HUES64 (cell line): Measurements from ENCODE around the gene GLT8D1.
"Not testable (repeated sequence)": the region's sequence is repeated elsewhere in the genome, so short reads cannot be mapped to it uniquely, and the experiment has no call there.

Experiments used
- H3K27ac ChIP-seq: 2 replicates; pipeline ENCODE4 v1.7.0; 2013; ENCODE audit warnings: low read depth, low read length, inconsistent platforms
- H3K27me3 ChIP-seq: 2 replicates; pipeline ENCODE4 v1.6.1; 2013; ENCODE audit warnings: mild to moderate bottlenecking, low read length; ENCODE audit not compliant: insufficient read depth
- H3K36me3 ChIP-seq: 2 replicates; pipeline ENCODE4 v1.6.1; 2013; ENCODE audit warnings: mild to moderate bottlenecking, low read length; ENCODE audit not compliant: insufficient read depth
- H3K4me1 ChIP-seq: 2 replicates; pipeline ENCODE4 v1.6.1; 2013; ENCODE audit warnings: mild to moderate bottlenecking, low read length, moderate library complexity; ENCODE audit not compliant: insufficient read depth
- H3K4me3 ChIP-seq: 2 replicates; pipeline ENCODE4 v1.5.1; 2013; ENCODE audit warnings: mild to moderate bottlenecking, low read length, moderate library complexity
- H3K9ac ChIP-seq: 2 replicates; pipeline ENCODE4 v1.6.1; 2013; ENCODE audit warnings: mild to moderate bottlenecking, low read depth, low read length
- H3K9me3 ChIP-seq: 2 replicates; pipeline ENCODE4 v1.6.1; 2013; ENCODE audit warnings: low read depth, low read length; ENCODE audit not compliant: insufficient read depth
- WGBS: fragments of 150-250, 120-280 bp; methylation state at CpG from one replicate; pipeline ENCODE4 v1.1.7; 2013; ENCODE audit warnings: missing lambda C conversion rate; 5-methylcytosine and 5-hydroxymethylcytosine counted together

The GLT8D1 gene

GRCh38 chr3:52678265-52679198 lies 27.1 kb downstream of the GLT8D1 start:
- Histone ChIP-seq H3K9ac (no peak overlapping the region), H3K4me3 (no peak overlapping the region), H3K4me1 (peaks cover 8% of the 10 kb centered on the region), H3K36me3 (peaks cover 69% of the 10 kb centered on the region), H3K27ac (no peak overlapping the region), H3K9me3 (no peaks in the 10 kb centered on the region), H3K27me3 (no peaks in the 10 kb centered on the region)
- WGBS: 97% methylated on average over 5 of the region's 6 CpGs

GRCh38 chr3:52676201-52676600 lies 29.4 kb downstream of the GLT8D1 start:
- not testable (repeated sequence) for H3K27me3 ChIP-seq, H3K4me1 ChIP-seq, H3K9ac ChIP-seq, H3K4me3 ChIP-seq, H3K9me3 ChIP-seq, H3K27ac ChIP-seq
- 100% methylated on average over 3 of the region's 3 CpGs for WGBS
- peaks cover 76% of the 10 kb centered on the region for H3K36me3 ChIP-seq

GRCh38 chr3:52671676-52672075 lies 33.9 kb downstream of the GLT8D1 start:
- H3K9ac ChIP-seq: no peak overlapping the region
- H3K9me3 ChIP-seq: no peaks in the 10 kb centered on the region
- no peaks in the 10 kb centered on the region for H3K27me3 ChIP-seq
- H3K4me1 ChIP-seq: no peaks in the 10 kb centered on the region; the same call in 1 of the 2 replicates
- H3K27ac ChIP-seq: no peak overlapping the region
- peaks cover 72% of the 10 kb centered on the region for H3K36me3 ChIP-seq
- H3K4me3 ChIP-seq: no peak overlapping the region
- 85% methylated on average over 1 of the region's 1 CpG for WGBS

- peak overlapping the region; percentile 9; the same call in 1 of the 2 replicates for H3K27ac ChIP-seq
- WGBS: 94% methylated on average over 9 of the region's 9 CpGs
- no peak overlapping the region for H3K9ac ChIP-seq
- no peak overlapping the region for H3K4me3 ChIP-seq
- H3K36me3 ChIP-seq: peaks cover 72% of the 10 kb centered on the region
- H3K4me1 ChIP-seq: no peaks in the 10 kb centered on the region; the same call in 1 of the 2 replicates
- H3K27me3 ChIP-seq: no peaks in the 10 kb centered on the region
- H3K9me3 ChIP-seq: no peaks in the 10 kb centered on the region
Measured at GRCh38 chr3:52670621-52671521, 34.7 kb downstream of the GLT8D1 start.

- no peak overlapping the region for H3K4me3 ChIP-seq
- no peaks in the 10 kb centered on the region for H3K27me3 ChIP-seq
- no peaks in the 10 kb centered on the region for H3K4me1 ChIP-seq
- H3K9me3 ChIP-seq: no peaks in the 10 kb centered on the region
- H3K36me3 ChIP-seq: peaks cover 71% of the 10 kb centered on the region
- 96% methylated on average over 3 of the region's 3 CpGs for WGBS
- H3K27ac ChIP-seq: no peak overlapping the region
- no peak overlapping the region for H3K9ac ChIP-seq
Measured at GRCh38 chr3:52663098-52663497, 42.5 kb downstream of the GLT8D1 start.

- Histone ChIP-seq H3K4me3 (no peak overlapping the region), H3K27ac (no peak overlapping the region), H3K9ac (no peak overlapping the region), H3K4me1 (no peaks in the 10 kb centered on the region), H3K27me3 (no peaks in the 10 kb centered on the region), H3K9me3 (no peaks in the 10 kb centered on the region), H3K36me3 (peaks cover 79% of the 10 kb centered on the region)
- 77% methylated on average over 3 of the region's 3 CpGs for WGBS
Measured at GRCh38 chr3:52660046-52660445, 45.5 kb downstream of the GLT8D1 start.

- H3K27me3 ChIP-seq: no peaks in the 10 kb centered on the region
- no peak overlapping the region for H3K9ac ChIP-seq
- H3K4me3 ChIP-seq: no peak overlapping the region
- no peaks in the 10 kb centered on the region for H3K9me3 ChIP-seq
- H3K27ac ChIP-seq: no peak overlapping the region
- H3K4me1 ChIP-seq: no peaks in the 10 kb centered on the region
- H3K36me3 ChIP-seq: peaks cover 89% of the 10 kb centered on the region
- 92% methylated on average over 3 of the region's 3 CpGs for WGBS
Measured at GRCh38 chr3:52655895-52656294, 49.7 kb downstream of the GLT8D1 start.

GRCh38 chr3:52651592-52651991 lies 54.0 kb downstream of the GLT8D1 start:
- peaks cover 87% of the 10 kb centered on the region for H3K36me3 ChIP-seq
- H3K27me3 ChIP-seq: no peaks in the 10 kb centered on the region
- H3K4me1 ChIP-seq: no peaks in the 10 kb centered on the region
- no peaks in the 10 kb centered on the region for H3K9me3 ChIP-seq
- H3K4me3 ChIP-seq: no peak overlapping the region
- H3K9ac ChIP-seq: no peak overlapping the region
- no peak overlapping the region for H3K27ac ChIP-seq

GRCh38 chr3:52650439-52650838 lies 55.2 kb downstream of the GLT8D1 start:
- H3K27ac ChIP-seq: no peak overlapping the region
- H3K9me3 ChIP-seq: no peaks in the 10 kb centered on the region
- H3K27me3 ChIP-seq: no peaks in the 10 kb centered on the region
- peaks cover 87% of the 10 kb centered on the region for H3K36me3 ChIP-seq
- no peak overlapping the region for H3K9ac ChIP-seq
- H3K4me3 ChIP-seq: no peak overlapping the region
- 100% methylated on average over 1 of the region's 1 CpG for WGBS
- H3K4me1 ChIP-seq: no peaks in the 10 kb centered on the region

- no peaks in the 10 kb centered on the region for H3K27me3 ChIP-seq
- no peak overlapping the region for H3K4me3 ChIP-seq
- no peaks in the 10 kb centered on the region for H3K9me3 ChIP-seq
- H3K36me3 ChIP-seq: peaks cover 87% of the 10 kb centered on the region
- no peak overlapping the region for H3K27ac ChIP-seq
- no peaks in the 10 kb centered on the region for H3K4me1 ChIP-seq
- H3K9ac ChIP-seq: no peak overlapping the region
- 95% methylated on average over 5 of the region's 5 CpGs for WGBS
Measured at GRCh38 chr3:52649461-52650210, 56.0 kb downstream of the GLT8D1 start.
